ENCODE data around the gene CAMK1D.

DNA sequence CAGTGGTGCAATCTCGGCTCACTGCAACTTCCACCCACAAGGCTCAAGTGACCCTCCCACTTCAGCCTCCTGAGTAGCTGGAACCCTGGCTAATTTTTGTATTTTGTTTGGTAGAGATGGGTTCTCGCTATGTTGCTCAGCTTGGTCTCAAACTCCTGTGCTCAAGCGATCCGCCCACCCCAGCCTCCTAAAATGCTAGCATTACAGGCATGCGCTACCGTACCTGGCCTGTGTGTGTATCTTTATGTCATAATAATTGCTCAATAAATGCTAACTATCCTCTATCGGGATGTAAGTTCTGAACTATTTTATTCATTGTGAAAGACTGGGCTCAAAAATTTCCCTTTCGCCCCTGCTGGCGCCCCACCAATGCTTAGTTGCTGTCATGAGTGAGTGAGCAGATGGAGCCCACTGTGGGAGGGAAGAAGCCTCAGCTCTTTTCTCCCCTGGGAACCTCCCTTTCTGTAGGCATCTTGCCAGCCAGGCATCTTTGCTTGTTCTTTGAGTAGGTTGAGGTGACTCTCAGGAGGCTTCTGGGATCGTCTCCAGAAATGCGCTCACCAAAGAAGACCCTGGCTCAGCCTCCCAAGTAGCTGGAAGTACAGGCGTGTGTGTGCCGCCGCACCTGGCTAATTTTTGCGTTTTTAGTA, 38.3 kb downstream of the CAMK1D start:
- TF ChIP-seq, protein P1, sequence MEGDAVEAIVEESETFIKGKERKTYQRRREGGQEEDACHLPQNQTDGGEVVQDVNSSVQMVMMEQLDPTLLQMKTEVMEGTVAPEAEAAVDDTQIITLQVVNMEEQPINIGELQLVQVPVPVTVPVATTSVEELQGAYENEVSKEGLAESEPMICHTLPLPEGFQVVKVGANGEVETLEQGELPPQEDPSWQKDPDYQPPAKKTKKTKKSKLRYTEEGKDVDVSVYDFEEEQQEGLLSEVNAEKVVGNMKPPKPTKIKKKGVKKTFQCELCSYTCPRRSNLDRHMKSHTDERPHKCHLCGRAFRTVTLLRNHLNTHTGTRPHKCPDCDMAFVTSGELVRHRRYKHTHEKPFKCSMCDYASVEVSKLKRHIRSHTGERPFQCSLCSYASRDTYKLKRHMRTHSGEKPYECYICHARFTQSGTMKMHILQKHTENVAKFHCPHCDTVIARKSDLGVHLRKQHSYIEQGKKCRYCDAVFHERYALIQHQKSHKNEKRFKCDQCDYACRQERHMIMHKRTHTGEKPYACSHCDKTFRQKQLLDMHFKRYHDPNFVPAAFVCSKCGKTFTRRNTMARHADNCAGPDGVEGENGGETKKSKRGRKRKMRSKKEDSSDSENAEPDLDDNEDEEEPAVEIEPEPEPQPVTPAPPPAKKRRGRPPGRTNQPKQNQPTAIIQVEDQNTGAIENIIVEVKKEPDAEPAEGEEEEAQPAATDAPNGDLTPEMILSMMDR (IDR thresholded peaks at IDR 0.05): no peak
- TF ChIP-seq POLR2A (IDR thresholded peaks at IDR 0.05): no peak
